Smooth muscle cell (in vitro differentiated cells): ENCODE data around the gene BTBD10. TPM values are rescaled to one million over a fixed set of nuclear protein-coding genes. Genes with fewer than 3 reads are reported as not detected.

Source experiments
- DNase-seq: peaks from one replicate; lab custom pipeline; 2025; ENCODE audit not compliant: unreplicated experiment; lab: John Stamatoyannopoulos, UW
- H2AFZ ChIP-seq: fragments of 200-600 bp; sonication (generic); 2 replicates; pipeline ENCODE4 v1.6.0; 2016; ENCODE audit warnings: antibody characterized with exemption, low read depth, mild to moderate bottlenecking
- H3F3A ChIP-seq: fragments of 200-600 bp; sonication (generic); 2 replicates; pipeline ENCODE4 v1.6.0; 2017; ENCODE audit warnings: antibody characterized with exemption, low read depth
- H3K27ac ChIP-seq: fragments of 200-600 bp; sonication (generic); 2 replicates; pipeline ENCODE4 v1.5.1; 2016; ENCODE audit warnings: low read depth, mild to moderate bottlenecking
- H3K27me3 ChIP-seq: fragments of 200-600 bp; sonication (generic); 2 replicates; pipeline ENCODE4 v1.6.1; 2016; ENCODE audit warnings: low read depth, mild to moderate bottlenecking
- H3K36me3 ChIP-seq: fragments of 200-600 bp; sonication (generic); 2 replicates; pipeline ENCODE4 v1.5.1; 2016; ENCODE audit warnings: low read depth
- H3K4me1 ChIP-seq: fragments of 200-600 bp; sonication (generic); 2 replicates; pipeline ENCODE4 v1.5.1; 2016; ENCODE audit warnings: low read depth
- H3K4me2 ChIP-seq: fragments of 200-600 bp; sonication (generic); 2 replicates; pipeline ENCODE4 v1.6.0; 2016; ENCODE audit warnings: mild to moderate bottlenecking
- H3K4me3 ChIP-seq: fragments of 200-600 bp; sonication (generic); 2 replicates; pipeline ENCODE4 v1.5.1; 2016; ENCODE audit warnings: mild to moderate bottlenecking
- H3K79me2 ChIP-seq: fragments of 200-600 bp; sonication (generic); 2 replicates; pipeline ENCODE4 v1.6.0; 2016; ENCODE audit warnings: low read depth, mild to moderate bottlenecking
- H3K9ac ChIP-seq: fragments of 200-600 bp; sonication (generic); 2 replicates; pipeline ENCODE4 v1.6.0; 2016; ENCODE audit warnings: low read depth
- H3K9me3 ChIP-seq: fragments of 200-600 bp; sonication (generic); replicated peaks from 2 replicates; pipeline ENCODE4 v1.5.1; 2016; ENCODE audit warnings: low read depth
- H4K20me1 ChIP-seq: fragments of 200-600 bp; sonication (generic); 2 replicates; pipeline ENCODE4 v1.6.0; 2016; ENCODE audit warnings: low read depth
- CTCF ChIP-seq: fragments of 200-600 bp; sonication (generic); IDR thresholded peaks from 2 replicates; pipeline ENCODE4 v1.5.1; 2017; ENCODE audit warnings: borderline replicate concordance, mild to moderate bottlenecking, antibody characterized with exemption; ENCODE audit not compliant: insufficient read depth, poor library complexity, severe bottlenecking
- WGBS: methylation state at CpG from one replicate; pipeline ENCODE4 v1.1.7; 2016; ENCODE audit warnings: low lambda C conversion rate; 5-methylcytosine and 5-hydroxymethylcytosine counted together
- polyA plus RNA-seq: library from polyadenylated mRNA; unstranded; fragments of >200 nt; fragmentation: Nextera tagmentation; extraction: Ambion mirVana; gene quantifications from 2 replicates; pipeline ENCODE4 v1.2.1, GENCODE V29; 2016
- total RNA-seq: library from RNA; depleted of rRNA; stranded (reverse); fragments of >200 nt; gene quantifications from 2 replicates; pipeline ENCODE4 v1.2.3, GENCODE V29; 2014

The BTBD10 gene
- total and polyA plus RNA-seq, 2 experiments from 2014 or later: 22.3 to 48.5 TPM

GRCh38 chr11:13434247-13435205, 28.5 kb downstream of the BTBD10 start:
- peaks cover 2% of the 10 kb centered on the region for H3K4me1 ChIP-seq
- peaks cover 41% of the 10 kb centered on the region for H3K79me2 ChIP-seq
- H3K4me2 ChIP-seq: no peak overlapping the region
- no peak overlapping the region for H3K27ac ChIP-seq
- no peaks in the 10 kb centered on the region for H3K27me3 ChIP-seq
- H3K36me3 ChIP-seq: no peaks in the 10 kb centered on the region
- no peak overlapping the region for H3K9ac ChIP-seq
- H3K9me3 ChIP-seq: no peaks in the 10 kb centered on the region
- no peak overlapping the region for H3K4me3 ChIP-seq
- DNase-seq: no peak
- TF ChIP-seq CTCF: no peak
- no peak overlapping the region for H2AFZ ChIP-seq
- WGBS: 77% methylated on average over 6 of the region's 6 CpGs
- H4K20me1 ChIP-seq: peaks cover 30% of the 10 kb centered on the region
- H3F3A ChIP-seq: no peaks in the 10 kb centered on the region

GRCh38 chr11:13433437-13433836, 29.6 kb downstream of the BTBD10 start:
- H3K79me2 ChIP-seq: peaks cover 42% of the 10 kb centered on the region
- WGBS: 100% methylated on average over 2 of the region's 2 CpGs

GRCh38 chr11:13429836-13430235, 33.2 kb downstream of the BTBD10 start:
- TF ChIP-seq CTCF: no peak
- no peaks in the 10 kb centered on the region for H3F3A ChIP-seq
- no peak overlapping the region for H3K9ac ChIP-seq
- WGBS: 95% methylated on average over 3 of the region's 3 CpGs
- H3K79me2 ChIP-seq: peaks cover 61% of the 10 kb centered on the region
- no peak overlapping the region for H3K4me2 ChIP-seq
- H4K20me1 ChIP-seq: peaks cover 29% of the 10 kb centered on the region
- peaks cover 7% of the 10 kb centered on the region for H3K9me3 ChIP-seq
- H3K27me3 ChIP-seq: no peaks in the 10 kb centered on the region
- peaks cover 7% of the 10 kb centered on the region for H3K4me1 ChIP-seq
- no peak overlapping the region for H2AFZ ChIP-seq
- peaks cover 3% of the 10 kb centered on the region for H3K36me3 ChIP-seq
- no peak overlapping the region for H3K27ac ChIP-seq
- no peak overlapping the region for H3K4me3 ChIP-seq
- DNase-seq: no peak

More at GRCh38 chr11:13433437-13433836, 29.6 kb downstream of the BTBD10 start:
- Histone ChIP-seq H3K9me3 (no peaks in the 10 kb centered on the region), H4K20me1 (peaks cover 30% of the 10 kb centered on the region), H3K27ac (no peak overlapping the region), H3K9ac (no peak overlapping the region), H3K27me3 (no peaks in the 10 kb centered on the region), H3F3A (no peaks in the 10 kb centered on the region), H2AFZ (no peak overlapping the region), H3K36me3 (no peaks in the 10 kb centered on the region), H3K4me2 (no peak overlapping the region), H3K4me3 (no peak overlapping the region), H3K4me1 (no peaks in the 10 kb centered on the region)
- no peak for DNase-seq
- TF ChIP-seq CTCF: no peak
